Upper lobe of right lung (tissue), 1 donor: ENCODE measurements around the gene CDON. TPM values are rescaled to one million over a fixed set of nuclear protein-coding genes. Genes with fewer than 3 reads are reported as not detected.
"Not testable (repeated sequence)": the region's sequence is repeated elsewhere in the genome, so short reads cannot be mapped to it uniquely, and the experiment has no call there.

Experiments
- ATAC-seq: fragments of 200-7000 bp; cut with Tn5 transposase; one replicate; pipeline ENCODE4 v1.9.1; 2020; ENCODE audit warnings: mild to moderate bottlenecking, moderate library complexity
- DNase-seq: peaks from one replicate; pipeline ENCODE4 v3.0.0-alpha.2; 2020
- H3K27ac ChIP-seq: fragments of 200-600 bp; one replicate; pipeline ENCODE4 v1.8.0; 2022
- H3K27me3 ChIP-seq: fragments of 200-600 bp; one replicate; pipeline ENCODE4 v1.8.0; 2022; ENCODE audit warnings: mild to moderate bottlenecking
- H3K36me3 ChIP-seq: fragments of 200-600 bp; one replicate; pipeline ENCODE4 v1.8.0; 2022
- H3K4me1 ChIP-seq: fragments of 200-600 bp; one replicate; pipeline ENCODE4 v1.8.0; 2022
- H3K4me3 ChIP-seq: fragments of 200-600 bp; one replicate; pipeline ENCODE4 v1.8.0; 2022; ENCODE audit warnings: mild to moderate bottlenecking
- H3K9me3 ChIP-seq: fragments of 200-600 bp; one replicate; pipeline ENCODE4 v1.8.0; 2022
- intact Hi-C: fragments of 100-400 bp; cut with DNase I; formaldehyde crosslinking; loops from one replicate; pipeline ENCODE4 v1.11.0; 2022
- total RNA-seq: library from RNA; stranded (reverse); fragmentation: NEBNext Ultra II Directional; extraction: Animal tissue kit (Norgen Biotek cat#: 25700); gene quantifications from one replicate; pipeline ENCODE4 v1.2.1, GENCODE V29; 2021
- TF ChIP-seq, protein P1 (sequence below): fragments of 200-600 bp; IDR thresholded peaks from one replicate; pipeline ENCODE4 v1.8.0; 2022; ENCODE audit warnings: antibody characterized with exemption
- donor health status: DM: no; HTN: yes; CAD: no; lungs with severe emphysema.

CDON gene
- total RNA-seq, 1 donor from 2014 or later, result 13.3 TPM

GRCh38 chr11:125995313-125995712, 67.4 kb downstream of the CDON start:
- H3K27ac ChIP-seq, result no peak overlapping the region
- intact Hi-C loops, result no loop called here
- H3K9me3 ChIP-seq, result no peaks in the 10 kb centered on the region
- H3K4me3 ChIP-seq, result no peak overlapping the region
- no peak for DNase-seq
- H3K36me3 ChIP-seq, result no peaks in the 10 kb centered on the region
- no peaks in the 10 kb centered on the region for H3K4me1 ChIP-seq
- TF ChIP-seq, protein P1, sequence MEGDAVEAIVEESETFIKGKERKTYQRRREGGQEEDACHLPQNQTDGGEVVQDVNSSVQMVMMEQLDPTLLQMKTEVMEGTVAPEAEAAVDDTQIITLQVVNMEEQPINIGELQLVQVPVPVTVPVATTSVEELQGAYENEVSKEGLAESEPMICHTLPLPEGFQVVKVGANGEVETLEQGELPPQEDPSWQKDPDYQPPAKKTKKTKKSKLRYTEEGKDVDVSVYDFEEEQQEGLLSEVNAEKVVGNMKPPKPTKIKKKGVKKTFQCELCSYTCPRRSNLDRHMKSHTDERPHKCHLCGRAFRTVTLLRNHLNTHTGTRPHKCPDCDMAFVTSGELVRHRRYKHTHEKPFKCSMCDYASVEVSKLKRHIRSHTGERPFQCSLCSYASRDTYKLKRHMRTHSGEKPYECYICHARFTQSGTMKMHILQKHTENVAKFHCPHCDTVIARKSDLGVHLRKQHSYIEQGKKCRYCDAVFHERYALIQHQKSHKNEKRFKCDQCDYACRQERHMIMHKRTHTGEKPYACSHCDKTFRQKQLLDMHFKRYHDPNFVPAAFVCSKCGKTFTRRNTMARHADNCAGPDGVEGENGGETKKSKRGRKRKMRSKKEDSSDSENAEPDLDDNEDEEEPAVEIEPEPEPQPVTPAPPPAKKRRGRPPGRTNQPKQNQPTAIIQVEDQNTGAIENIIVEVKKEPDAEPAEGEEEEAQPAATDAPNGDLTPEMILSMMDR, result no peak
- H3K27me3 ChIP-seq, result no peaks in the 10 kb centered on the region
- no peak for ATAC-seq

DNA sequence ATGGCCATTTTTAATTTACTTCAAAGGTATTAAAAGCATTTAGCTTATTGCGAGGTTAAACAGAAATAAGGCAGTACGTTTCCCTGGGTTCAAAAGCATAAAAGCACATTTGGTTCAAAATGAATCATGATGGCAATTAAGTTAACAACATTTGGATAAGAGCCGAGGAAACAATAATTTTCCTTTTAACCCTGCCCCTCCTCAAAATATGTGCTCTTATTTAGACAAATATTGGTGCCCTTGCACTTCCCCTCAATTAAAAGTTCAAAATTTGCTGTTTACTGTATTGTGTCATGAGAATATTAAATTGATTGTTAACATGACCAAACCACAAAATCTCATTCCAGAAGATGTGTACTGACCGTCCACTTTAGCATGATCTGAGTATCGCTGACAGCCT, 68.2 kb downstream of the CDON start:
- Histone ChIP-seq H3K27ac (no peak overlapping the region), H3K36me3 (no peaks in the 10 kb centered on the region), H3K27me3 (no peaks in the 10 kb centered on the region), H3K4me1 (no peaks in the 10 kb centered on the region), H3K4me3 (no peak overlapping the region), H3K9me3 (no peaks in the 10 kb centered on the region)
- ATAC-seq (no peak), DNase-seq (no peak)
- intact Hi-C loops, result no loop called here
- TF ChIP-seq, protein P1, result no peak

- TF ChIP-seq, protein P1, result no peak
- no peak for ATAC-seq
- no peaks in the 10 kb centered on the region for H3K4me1 ChIP-seq
- no peak overlapping the region for H3K4me3 ChIP-seq
- intact Hi-C loops, result no loop called here
- H3K9me3 ChIP-seq, result no peaks in the 10 kb centered on the region
- no peak for DNase-seq
- no peak overlapping the region for H3K27ac ChIP-seq
- no peaks in the 10 kb centered on the region for H3K36me3 ChIP-seq
- no peaks in the 10 kb centered on the region for H3K27me3 ChIP-seq
Observed at GRCh38 chr11:125992893-125993292, 69.8 kb downstream of the CDON start.

- no peak overlapping the region for H3K27ac ChIP-seq
- ATAC-seq (peak; percentile 70), DNase-seq (no peak)
- no peaks in the 10 kb centered on the region for H3K9me3 ChIP-seq
- H3K4me1 ChIP-seq, result no peaks in the 10 kb centered on the region
- no peak overlapping the region for H3K4me3 ChIP-seq
- TF ChIP-seq, protein P1, result no peak
- H3K27me3 ChIP-seq, result no peaks in the 10 kb centered on the region
- no peaks in the 10 kb centered on the region for H3K36me3 ChIP-seq
- intact Hi-C loops, result no loop called here
Observed at GRCh38 chr11:125990244-125990643, 72.4 kb downstream of the CDON start.

DNA sequence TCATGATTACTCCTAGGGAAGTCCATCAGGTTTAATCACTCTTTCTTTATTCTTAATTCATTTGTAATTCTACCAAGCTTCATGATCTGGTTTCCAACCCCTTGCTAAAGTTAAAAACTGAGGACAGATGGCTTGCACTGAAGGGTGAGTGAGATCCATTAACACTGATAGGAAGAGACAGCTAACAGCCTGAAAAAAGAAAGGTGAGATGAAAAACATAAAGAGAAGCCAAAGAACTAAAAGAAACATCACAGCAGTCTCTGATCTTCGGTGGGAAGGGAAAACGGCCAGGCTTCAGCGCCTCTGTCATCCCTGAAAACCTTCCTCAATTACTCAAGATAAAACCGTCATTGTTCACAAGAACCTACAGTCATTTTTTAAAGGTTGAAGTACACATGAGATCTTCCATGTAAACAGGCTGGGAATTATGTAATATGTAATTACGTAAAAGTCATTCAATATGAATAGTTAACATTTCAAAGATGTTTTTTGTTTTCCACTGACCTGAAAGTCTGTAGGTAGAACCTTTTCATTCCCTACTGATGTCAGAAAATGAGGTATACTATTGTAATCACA, 75.5 kb downstream of the CDON start:
- Histone ChIP-seq H3K9me3 (no peaks in the 10 kb centered on the region), H3K27me3 (no peaks in the 10 kb centered on the region), H3K27ac (no peak overlapping the region), H3K4me3 (no peak overlapping the region), H3K36me3 (no peaks in the 10 kb centered on the region), H3K4me1 (no peaks in the 10 kb centered on the region)
- intact Hi-C loops, result no loop called here
- DNase-seq (no peak), ATAC-seq (no peak)
- TF ChIP-seq, protein P1, result no peak

DNA sequence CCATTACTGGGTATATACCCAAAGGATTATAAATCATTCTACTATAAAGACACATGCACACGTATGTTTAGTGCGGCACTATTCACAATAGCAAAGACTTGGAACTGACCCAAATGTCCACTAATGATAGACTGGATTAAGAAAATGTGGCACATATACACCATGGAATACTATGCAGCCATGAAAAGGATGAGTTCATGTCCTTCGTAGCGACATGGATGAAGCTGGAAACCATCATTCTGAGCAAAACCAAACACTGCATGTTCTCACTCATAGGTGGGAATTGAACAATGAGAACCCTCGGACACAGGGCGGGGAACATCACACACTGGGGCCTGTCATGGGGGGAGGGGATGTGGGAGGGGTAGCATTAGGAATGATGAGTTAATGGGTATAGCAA, 76.7 kb downstream of the CDON start:
- H3K27ac ChIP-seq, H3K4me3 ChIP-seq, intact Hi-C loops, H3K4me1 ChIP-seq, H3K9me3 ChIP-seq, ATAC-seq, DNase-seq, H3K36me3 ChIP-seq, H3K27me3 ChIP-seq: not testable (repeated sequence)
